Type B pancreatic cell (in vitro differentiated cells): ENCODE results near the gene DDX39B. TPM values are rescaled to one million over a fixed set of nuclear protein-coding genes. Genes with fewer than 3 reads are reported as not detected.
"Not testable (repeated sequence)": the region's sequence is repeated elsewhere in the genome, so short reads cannot be mapped to it uniquely, and the experiment has no call there.

Experiments
- DNase-seq: peaks from one replicate; pipeline ENCODE4 v3.0.0; 2021; ENCODE audit warnings: mixed read lengths; ENCODE audit not compliant: unreplicated experiment; ENCODE audit errors: extremely low spot score
- H3K27ac Mint-ChIP-seq: 2 replicates; pipeline ENCODE4 v1.8.0; 2021; ENCODE audit warnings: mild to moderate bottlenecking, mixed read lengths
- H3K27me3 Mint-ChIP-seq: 2 replicates; pipeline ENCODE4 v1.8.0; 2021; ENCODE audit warnings: mixed read lengths
- H3K36me3 Mint-ChIP-seq: 2 replicates; pipeline ENCODE4 v1.8.0; 2021; ENCODE audit warnings: mixed read lengths
- H3K4me1 Mint-ChIP-seq: one replicate; pipeline ENCODE4 v1.8.0; 2021; ENCODE audit warnings: mixed read lengths; ENCODE audit not compliant: unreplicated experiment
- H3K4me3 Mint-ChIP-seq: 2 replicates; pipeline ENCODE4 v1.8.0; 2021; ENCODE audit warnings: mild to moderate bottlenecking, mixed read lengths
- H3K9me3 Mint-ChIP-seq: 2 replicates; pipeline ENCODE4 v1.8.0; 2021; ENCODE audit warnings: mixed read lengths
- CTCF ChIP-seq: fragments of 200-600 bp; sonication (generic); conservative IDR thresholded peaks from 2 replicates; pipeline ENCODE4 v1.5.0; 2021; ENCODE audit warnings: antibody characterized with exemption, mild to moderate bottlenecking
- long read RNA-seq: library from polyadenylated mRNA; unstranded; transcript quantifications from one replicate; pipeline ENCODE4 v2.0.0, GENCODE V29; 2020
- total RNA-seq: library from RNA; stranded (reverse); gene quantifications from 2 replicates; pipeline ENCODE4 v1.2.1, GENCODE V29; 2021; ENCODE audit warnings: low replicate concordance

The DDX39B gene
- 410 and 636 TPM in 2 replicates for total RNA-seq
- long read RNA-seq, full-length matches to known transcripts: 350 of 416 reads
- long read RNA-seq, partial matches to known transcripts: 29 of 416 reads
- long read RNA-seq, other reads (novel, unspliced or antisense): 37 of 416 reads

GRCh38 chr6:31541658-31542521 lies at the start of gene DDX39B:
DDX39B (minus strand) TSS chr6:31542003; CDS start chr6:31540532, 1,471 bp downstream.
- H3K9me3 Mint-ChIP-seq: no peaks in the 10 kb centered on the region
- H3K27me3 Mint-ChIP-seq: no peaks in the 10 kb centered on the region
- TF ChIP-seq CTCF: no peak
- peak; percentile 93 for DNase-seq
- peaks cover 30% of the 10 kb centered on the region for H3K36me3 Mint-ChIP-seq
- peak within 1 kb of the TSS; percentile 99 for H3K27ac Mint-ChIP-seq
- peaks cover 33% of the 10 kb centered on the region for H3K4me1 Mint-ChIP-seq
- H3K4me3 Mint-ChIP-seq: peak within 1 kb of the TSS; percentile 99

DNA sequence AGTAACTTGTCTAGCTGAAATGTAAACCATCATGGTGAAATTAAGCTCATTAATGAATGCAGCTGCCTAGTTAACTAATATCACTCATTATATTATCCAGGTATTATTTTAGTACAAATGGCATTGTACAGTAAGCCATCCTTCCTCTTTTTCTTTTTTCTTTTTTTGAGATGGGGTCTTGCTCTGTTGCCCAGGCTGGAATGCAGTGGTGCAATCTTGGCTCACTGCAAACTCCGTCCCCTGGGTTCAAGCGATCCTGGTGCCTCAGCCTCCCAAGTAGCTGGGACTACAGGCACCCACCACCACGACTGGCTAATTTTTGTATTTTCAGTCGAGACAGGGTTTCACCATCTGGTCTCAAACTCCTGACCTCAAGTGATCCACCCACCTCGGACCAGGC lies 48.9 kb upstream of the DDX39B start:
- DNase-seq, H3K9me3 Mint-ChIP-seq, H3K4me3 Mint-ChIP-seq, H3K27ac Mint-ChIP-seq, H3K4me1 Mint-ChIP-seq, H3K36me3 Mint-ChIP-seq: not testable (repeated sequence)
- H3K27me3 Mint-ChIP-seq: peaks cover 11% of the 10 kb centered on the region

DNA sequence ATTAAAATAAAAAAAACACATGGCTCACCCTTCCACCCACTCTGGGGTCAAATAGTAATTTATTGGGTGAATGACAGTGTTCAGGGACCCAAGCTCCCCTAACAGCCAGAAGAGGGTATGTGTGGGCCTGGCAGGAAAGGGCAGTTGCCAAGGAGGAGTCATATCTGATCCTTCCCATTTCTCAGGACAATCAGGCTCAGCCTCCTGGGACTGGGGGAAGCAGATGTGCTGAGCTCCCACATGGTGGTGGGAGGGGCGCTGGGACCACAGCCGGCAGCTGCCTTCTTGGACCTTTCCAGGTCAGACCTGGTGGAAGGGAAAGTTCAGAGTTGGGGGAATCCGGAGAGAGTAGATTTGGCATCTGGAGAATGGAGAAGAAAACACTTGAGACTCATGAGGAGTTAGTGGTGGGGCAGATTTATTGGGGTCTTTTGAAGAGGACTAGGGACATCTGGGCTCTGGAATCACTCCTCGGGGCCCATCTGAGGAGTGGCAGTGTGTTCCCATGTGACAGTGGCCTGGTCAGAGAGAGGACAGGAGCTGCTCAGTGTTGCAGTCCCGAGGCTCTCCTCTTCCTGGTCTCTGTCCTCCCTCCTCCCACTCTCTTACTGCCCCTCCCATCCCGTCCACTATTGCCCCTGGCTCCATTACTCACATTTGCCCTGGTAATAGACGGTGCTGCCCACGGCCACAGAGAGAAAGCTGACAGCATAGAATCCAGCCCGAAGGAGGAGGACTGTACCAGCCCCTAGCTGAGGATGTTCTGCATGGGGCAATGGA lies 47.3 kb upstream of the DDX39B start:
- TF ChIP-seq CTCF: no peak
- Mint-ChIP-seq H3K4me3 (no peak overlapping the region), H3K9me3 (no peaks in the 10 kb centered on the region), H3K4me1 (no peaks in the 10 kb centered on the region), H3K27ac (no peak overlapping the region), H3K27me3 (peaks cover 14% of the 10 kb centered on the region), H3K36me3 (no peaks in the 10 kb centered on the region)
- DNase-seq: no peak

DNA sequence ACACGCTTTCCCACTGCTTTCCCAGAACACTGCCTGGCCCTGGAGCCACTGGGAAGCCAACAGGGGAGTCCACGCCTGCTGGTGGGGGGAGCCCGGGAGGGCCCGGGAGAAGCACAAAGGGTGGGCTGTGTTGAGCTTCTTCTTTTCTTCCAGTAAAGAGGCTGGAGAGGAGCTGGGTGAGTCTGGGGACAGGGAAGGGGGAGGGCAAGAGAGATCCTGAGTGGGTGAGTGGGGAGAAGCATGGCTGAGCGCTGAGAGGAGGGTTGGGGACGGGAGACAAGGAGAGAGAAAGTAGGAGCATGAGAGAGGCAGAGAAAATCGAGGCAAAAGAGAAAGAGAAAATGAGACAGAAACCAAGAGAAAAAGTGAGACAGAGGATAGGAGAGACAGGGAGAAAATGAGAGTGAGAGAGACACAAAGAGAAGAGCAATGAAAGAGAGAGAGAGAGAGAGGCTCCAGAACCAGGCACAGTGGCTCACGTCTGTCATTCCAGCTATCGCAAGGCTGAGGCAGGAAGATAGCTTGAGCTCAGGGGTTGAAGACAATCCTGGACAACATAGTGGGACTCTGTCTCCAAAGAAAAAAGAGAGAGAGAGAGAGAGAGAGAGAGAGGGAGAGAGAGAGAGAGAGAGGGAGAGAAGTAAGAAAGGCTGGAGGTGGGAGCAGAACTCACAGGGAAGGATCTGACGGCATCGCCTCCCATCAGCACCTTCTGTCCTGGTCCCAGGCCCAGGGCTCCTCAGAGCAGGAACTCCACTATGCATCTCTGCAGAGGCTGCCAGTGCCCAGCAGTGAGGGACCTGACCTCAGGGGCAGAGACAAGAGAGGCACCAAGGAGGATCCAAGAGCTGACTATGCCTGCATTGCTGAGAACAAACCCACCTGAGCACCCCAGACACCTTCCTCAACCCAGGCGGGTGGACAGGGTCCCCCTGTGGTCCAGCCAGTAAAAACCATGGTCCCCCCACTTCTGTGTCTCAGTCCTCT lies 46.3 kb upstream of the DDX39B start:
- Mint-ChIP-seq H3K9me3 (no peaks in the 10 kb centered on the region), H3K27ac (peak overlapping the region; percentile 62), H3K36me3 (no peaks in the 10 kb centered on the region), H3K4me1 (no peaks in the 10 kb centered on the region), H3K4me3 (no peak overlapping the region), H3K27me3 (peaks cover 17% of the 10 kb centered on the region)
- no peak for TF ChIP-seq CTCF
- DNase-seq: no peak

DNA sequence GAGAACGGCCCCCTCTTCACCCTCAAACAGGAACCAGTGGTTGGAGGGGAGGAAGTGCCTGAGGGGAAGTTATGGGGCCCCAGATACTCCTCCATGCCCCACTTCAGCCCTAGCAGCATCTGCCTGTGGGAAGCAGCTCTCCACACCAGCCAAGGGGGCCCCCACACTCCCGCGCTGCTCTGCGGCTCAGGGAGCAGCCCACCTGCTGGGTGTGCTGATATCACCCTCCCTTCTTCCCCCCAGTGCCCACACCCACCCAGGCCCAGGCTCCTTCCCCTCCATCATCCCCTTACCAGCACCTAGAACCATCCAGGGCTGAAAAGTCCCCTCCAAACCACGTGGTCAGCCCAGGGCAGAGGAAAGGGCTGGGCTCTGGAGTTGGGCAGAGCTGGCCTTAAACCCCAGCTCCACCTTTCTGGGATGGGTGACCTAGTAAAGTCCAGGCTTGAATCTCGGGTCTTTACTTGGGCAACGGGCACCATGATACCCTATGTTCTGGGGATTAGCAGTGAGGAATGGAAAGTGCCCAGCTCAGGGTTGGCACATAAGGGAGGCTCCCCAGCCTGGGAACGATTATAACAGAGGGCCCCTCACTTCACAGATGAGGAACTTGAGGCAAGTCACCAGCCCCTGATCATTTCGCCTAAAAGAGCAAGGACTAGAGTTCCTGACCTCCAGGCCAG lies 44.9 kb upstream of the DDX39B start:
- Mint-ChIP-seq H3K4me3 (no peak overlapping the region), H3K4me1 (no peaks in the 10 kb centered on the region), H3K27me3 (peaks cover 26% of the 10 kb centered on the region), H3K9me3 (no peaks in the 10 kb centered on the region), H3K36me3 (no peaks in the 10 kb centered on the region), H3K27ac (no peak overlapping the region)
- no peak for DNase-seq
- TF ChIP-seq CTCF: no peak
